Measurements from ENCODE around the gene NR2C2. TPM values are rescaled to one million over a fixed set of nuclear protein-coding genes. Genes with fewer than 3 reads are reported as not detected.

Gene NR2C2
- total RNA-seq, 1 donor from 2014 or later, result 40.0 TPM

GRCh38 chr3:14921034-14921616 is 26.3 kb upstream of the NR2C2 start:
- DNase-seq (ENCODE audit: extremely low read depth, low read depth, low spot score), result peak; percentile 61

GRCh38 chr3:14921811-14922705 is 25.3 kb upstream of the NR2C2 start:
- no peak for DNase-seq (ENCODE audit: extremely low read depth, low read depth, low spot score)

- no peak for DNase-seq (ENCODE audit: extremely low read depth, low read depth, low spot score)
Observed at GRCh38 chr3:14922863-14923262, 24.5 kb upstream of the NR2C2 start.

GRCh38 chr3:14923476-14923875 is 23.9 kb upstream of the NR2C2 start:
- DNase-seq (ENCODE audit: extremely low read depth, low read depth, low spot score), result no peak

- DNase-seq (ENCODE audit: extremely low read depth, low read depth, low spot score), result no peak
Observed at GRCh38 chr3:14925729-14926591, 21.4 kb upstream of the NR2C2 start.

- DNase-seq (ENCODE audit: extremely low read depth, low read depth, low spot score), result no peak
Observed at GRCh38 chr3:14926592-14926991, 20.8 kb upstream of the NR2C2 start.

- DNase-seq (ENCODE audit: extremely low read depth, low read depth, low spot score), result no peak
Observed at GRCh38 chr3:14927308-14927707, 20.1 kb upstream of the NR2C2 start.

- no peak for DNase-seq (ENCODE audit: extremely low read depth, low read depth, low spot score)
Observed at GRCh38 chr3:14929310-14930074, 17.9 kb upstream of the NR2C2 start.

- DNase-seq (ENCODE audit: extremely low read depth, low read depth, low spot score), result no peak
Observed at GRCh38 chr3:14933820-14934425, 13.5 kb upstream of the NR2C2 start.

GRCh38 chr3:14935592-14936345 is 11.6 kb upstream of the NR2C2 start:
- DNase-seq (ENCODE audit: extremely low read depth, low read depth, low spot score), result no peak

GRCh38 chr3:14938954-14939353 is 8.4 kb upstream of the NR2C2 start:
- DNase-seq (ENCODE audit: extremely low read depth, low read depth, low spot score), result no peak

GRCh38 chr3:14941871-14942270 is 5.5 kb upstream of the NR2C2 start:
- DNase-seq (ENCODE audit: extremely low read depth, low read depth, low spot score), result no peak

- DNase-seq (ENCODE audit: extremely low read depth, low read depth, low spot score), result no peak
Observed at GRCh38 chr3:14943042-14943441, 4.3 kb upstream of the NR2C2 start.

- no peak for DNase-seq (ENCODE audit: extremely low read depth, low read depth, low spot score)
Observed at GRCh38 chr3:14946236-14946635, 1.1 kb upstream of the NR2C2 start.

GRCh38 chr3:14946739-14947099 is 664 bp upstream of the NR2C2 start:
- DNase-seq (ENCODE audit: extremely low read depth, low read depth, low spot score), result no peak

- DNase-seq (ENCODE audit: extremely low read depth, low read depth, low spot score), result peak; percentile 50
Observed at GRCh38 chr3:14947886-14948608, 664 bp downstream of the NR2C2 start.

GRCh38 chr3:14948609-14949038 is 1.2 kb downstream of the NR2C2 start:
- DNase-seq (ENCODE audit: extremely low read depth, low read depth, low spot score), result no peak

- DNase-seq (ENCODE audit: extremely low read depth, low read depth, low spot score), result no peak
Observed at GRCh38 chr3:14949126-14949525, 1.7 kb downstream of the NR2C2 start.

- DNase-seq (ENCODE audit: extremely low read depth, low read depth, low spot score), result no peak
Observed at GRCh38 chr3:14950274-14950673, 2.9 kb downstream of the NR2C2 start.

Measured in glomerular endothelial cell (primary cell).